WERI-Rb-1 (cell line): ENCODE results near the gene RFX6.
"Not testable (repeated sequence)": the region's sequence is repeated elsewhere in the genome, so short reads cannot be mapped to it uniquely, and the experiment has no call there.

Experiments
- DNase-seq: peaks from one replicate; pipeline ENCODE4 v3.0.0-alpha.2; 2020
- H3K27ac ChIP-seq: fragments of 250-450 bp; sonication (Bioruptor Pico); 2 replicates; pipeline ENCODE4 v1.5.1; 2020; ENCODE audit warnings: mild to moderate bottlenecking, moderate library complexity
- H3K27me3 ChIP-seq: fragments of 250-450 bp; sonication (Bioruptor Pico); 2 replicates; pipeline ENCODE4 v1.5.1; 2021; ENCODE audit warnings: mild to moderate bottlenecking, low read depth, moderate library complexity; ENCODE audit not compliant: insufficient read depth, severe bottlenecking
- H3K36me3 ChIP-seq: fragments of 250-450 bp; sonication (Bioruptor Pico); 2 replicates; pipeline ENCODE4 v1.5.1; 2020; ENCODE audit warnings: mild to moderate bottlenecking, moderate library complexity
- H3K4me3 ChIP-seq: 2 replicates; pipeline ENCODE4 v1.5.1; 2011; ENCODE audit warnings: low read depth, mild to moderate bottlenecking, control low read depth, low read length
- H3K9me3 ChIP-seq: fragments of 250-450 bp; sonication (Bioruptor Pico); 2 replicates; pipeline ENCODE4 v1.5.1; 2021; ENCODE audit warnings: mild to moderate bottlenecking, moderate library complexity; ENCODE audit not compliant: severe bottlenecking
- CTCF ChIP-seq: IDR thresholded peaks from 2 replicates; pipeline ENCODE4 v1.5.1; 2011; ENCODE audit warnings: low read depth, mild to moderate bottlenecking, control low read depth, inconsistent platforms, low read length

Gene RFX6

GRCh38 chr6:116876635-116877611 is at the start of gene RFX6:
RFX6 (plus strand) TSS chr6:116877242; CDS start chr6:116877276, 34 bp downstream.
- H3K4me3 ChIP-seq = peak within 1 kb of the TSS; percentile 58
- no peak within 1 kb of the TSS for H3K27ac ChIP-seq
- no peak for TF ChIP-seq CTCF
- DNase-seq = peak; percentile 16
- peaks cover 15% of the 10 kb centered on the region for H3K27me3 ChIP-seq
- H3K36me3 ChIP-seq = no peaks in the 10 kb centered on the region
- no peaks in the 10 kb centered on the region for H3K9me3 ChIP-seq

GRCh38 chr6:116827561-116828240 is 49.3 kb upstream of the RFX6 start:
- TF ChIP-seq CTCF = no peak
- Histone ChIP-seq H3K4me3 (no peak overlapping the region), H3K27ac (no peak overlapping the region), H3K36me3 (no peaks in the 10 kb centered on the region), H3K9me3 (no peaks in the 10 kb centered on the region), H3K27me3 (no peaks in the 10 kb centered on the region)
- DNase-seq = no peak

- no peaks in the 10 kb centered on the region for H3K27me3 ChIP-seq
- no peak for DNase-seq
- TF ChIP-seq CTCF = no peak
- H3K4me3 ChIP-seq = no peak within 1 kb of the TSS
- H3K36me3 ChIP-seq = no peaks in the 10 kb centered on the region
- H3K27ac ChIP-seq = no peak within 1 kb of the TSS
- H3K9me3 ChIP-seq = no peaks in the 10 kb centered on the region
Measured at GRCh38 chr6:116828983-116829382, 48.1 kb upstream of the RFX6 start, which contains the start of gene GPRC6A. GPRC6A (minus strand) TSS chr6:116829083; CDS start chr6:116829013, 70 bp downstream.

- H3K27me3 ChIP-seq, H3K27ac ChIP-seq, H3K36me3 ChIP-seq, H3K4me3 ChIP-seq, H3K9me3 ChIP-seq, DNase-seq: not testable (repeated sequence)
Measured at GRCh38 chr6:116834526-116834925, 42.5 kb upstream of the RFX6 start.

GRCh38 chr6:116836606-116837342 is 40.3 kb upstream of the RFX6 start:
- no peak overlapping the region for H3K4me3 ChIP-seq
- no peaks in the 10 kb centered on the region for H3K36me3 ChIP-seq
- no peaks in the 10 kb centered on the region for H3K9me3 ChIP-seq
- no peak for DNase-seq
- H3K27me3 ChIP-seq = no peaks in the 10 kb centered on the region
- no peak overlapping the region for H3K27ac ChIP-seq
- no peak for TF ChIP-seq CTCF

- no peak for DNase-seq
- Histone ChIP-seq H3K9me3 (no peaks in the 10 kb centered on the region), H3K4me3 (no peak overlapping the region), H3K27me3 (no peaks in the 10 kb centered on the region), H3K36me3 (no peaks in the 10 kb centered on the region), H3K27ac (no peak overlapping the region)
- TF ChIP-seq CTCF = no peak
Measured at GRCh38 chr6:116840091-116840490, 37.0 kb upstream of the RFX6 start.
